Bone marrow (tissue), 2 donors: ENCODE measurements around the gene ZNF655.
"Not testable (repeated sequence)": the region's sequence is repeated elsewhere in the genome, so short reads cannot be mapped to it uniquely, and the experiment has no call there.

ENCODE experiments used
- DNase-seq, 2 donors: peaks; one replicate each; lab custom pipeline; 2025; lab: John Stamatoyannopoulos, UW

The ZNF655 gene

GRCh38 chr7:99558306-99559174, at the start of gene ZNF655:
Gene ZNF655, plus strand, starts transcription at chr7:99558642. Its CDS starts 1,918 bp downstream, at chr7:99560560.
- peak; percentile 48 to 96 for DNase-seq

GRCh38 chr7:99514050-99514449, 44.4 kb upstream of the ZNF655 start:
- DNase-seq = no peak

GRCh38 chr7:99521399-99521798, 37.0 kb upstream of the ZNF655 start:
- no peak for DNase-seq

GRCh38 chr7:99525713-99526440, 32.6 kb upstream of the ZNF655 start:
- DNase-seq = peak in 1 of 2 donors; percentile 9

GRCh38 chr7:99531354-99531765, 27.1 kb upstream of the ZNF655 start:
- DNase-seq = no peak

GRCh38 chr7:99535667-99536066, 22.8 kb upstream of the ZNF655 start:
- DNase-seq = no peak

GRCh38 chr7:99539213-99539811, 19.1 kb upstream of the ZNF655 start:
- no peak for DNase-seq

- no peak for DNase-seq
Observed at GRCh38 chr7:99540542-99540941, 17.9 kb upstream of the ZNF655 start.

- no peak for DNase-seq
Observed at GRCh38 chr7:99541212-99541611, 17.2 kb upstream of the ZNF655 start.

GRCh38 chr7:99543081-99543671, 15.3 kb upstream of the ZNF655 start:
- DNase-seq = no peak

GRCh38 chr7:99543916-99544315, 14.5 kb upstream of the ZNF655 start:
- DNase-seq = no peak

GRCh38 chr7:99545308-99545707, 13.1 kb upstream of the ZNF655 start:
- not testable (repeated sequence) for DNase-seq

- DNase-seq = not testable (repeated sequence)
Observed at GRCh38 chr7:99549545-99549944, 8.9 kb upstream of the ZNF655 start.

- DNase-seq = no peak
Observed at GRCh38 chr7:99551334-99551733, 7.1 kb upstream of the ZNF655 start.

- DNase-seq = peak; percentile 56 to 80
Observed at GRCh38 chr7:99551767-99552463, 6.5 kb upstream of the ZNF655 start, which contains the start of gene FAM200A. Gene FAM200A, minus strand, starts transcription at chr7:99552114. Its CDS starts 3,707 bp downstream, at chr7:99548407.

GRCh38 chr7:99553039-99553438, 5.4 kb upstream of the ZNF655 start:
- DNase-seq = no peak

- no peak for DNase-seq
Observed at GRCh38 chr7:99554939-99555338, 3.5 kb upstream of the ZNF655 start.

GRCh38 chr7:99557196-99557607, 1.2 kb upstream of the ZNF655 start:
- no peak for DNase-seq

- peak in 1 of 2 donors; percentile 44 for DNase-seq
Observed at GRCh38 chr7:99557940-99558305, 519 bp upstream of the ZNF655 start.

- no peak for DNase-seq
Observed at GRCh38 chr7:99559175-99559915, 903 bp downstream of the ZNF655 start.
